GM21723 (cell line): ENCODE measurements around the gene ZGPAT.

ENCODE experiments used
- ATAC-seq: cut with Tn5 transposase; IDR thresholded peaks from one replicate; pipeline ENCODE4 v1.9.1; 2021; ENCODE audit warnings: mild to moderate bottlenecking, moderate library complexity; ENCODE audit not compliant: unreplicated experiment

Gene ZGPAT

GRCh38 chr20:63778034-63778752 lies 70.4 kb downstream of the ZGPAT start:
- ATAC-seq, result no peak

GRCh38 chr20:63778857-63779256 lies 71.0 kb downstream of the ZGPAT start:
- ATAC-seq, result no peak

- ATAC-seq, result no peak
These were observed 73.3 kb downstream of the ZGPAT start for GRCh38 chr20:63781181-63781580.

- no peak for ATAC-seq
These were observed 74.2 kb downstream of the ZGPAT start for GRCh38 chr20:63782051-63782471.

- no peak for ATAC-seq
These were observed 74.7 kb downstream of the ZGPAT start for GRCh38 chr20:63782521-63782971.

GRCh38 chr20:63783970-63784369 lies 76.1 kb downstream of the ZGPAT start:
- ATAC-seq, result no peak

- ATAC-seq, result no peak
These were observed 77.9 kb downstream of the ZGPAT start for GRCh38 chr20:63785691-63786131.
